Kidney (tissue), 22 donors: ENCODE results near the gene KREMEN1. TPM values are rescaled to one million over a fixed set of nuclear protein-coding genes. Genes with fewer than 3 reads are reported as not detected.

ENCODE experiments used
- DNase-seq, 5 donors: peaks; one replicate each; pipeline ENCODE4 v3.0.0-alpha.2; 2013 to 2020
- FAIRE-seq: peaks from 2 replicates; lab custom pipeline; 2012; peaks lifted over from hg19 to GRCh38; lab: Jason Lieb, UNC
- H3K27ac ChIP-seq, 2 donors: one replicate each; pipeline ENCODE4 v1.7.0; 2013; ENCODE audit warnings: low read depth in 2 of 2, low read length in 2 of 2, inconsistent platforms in 1 of 2
- H3K27me3 ChIP-seq: one replicate; pipeline ENCODE4 v1.7.1; 2013; ENCODE audit warnings: low read length, inconsistent platforms; ENCODE audit not compliant: control insufficient read depth, insufficient read depth
- H3K36me3 ChIP-seq, 3 donors: one replicate each; pipeline versions ENCODE4 v1.7.0 to v1.7.1; 2013; ENCODE audit warnings: low read length in 3 of 3, control low read depth in 1 of 3, inconsistent platforms in 1 of 3; ENCODE audit not compliant: insufficient read depth in 3 of 3, control insufficient read depth in 2 of 3
- H3K4me1 ChIP-seq, 3 donors: one replicate each; pipeline versions ENCODE4 v1.7.0 to v1.7.1; 2013; ENCODE audit warnings: low read length in 3 of 3, inconsistent platforms in 1 of 3, low read depth in 1 of 3; ENCODE audit not compliant: control insufficient read depth in 2 of 3, insufficient read depth in 2 of 3
- H3K4me3 ChIP-seq, 3 donors: one replicate each; pipeline versions ENCODE4 v1.7.0 to v1.8.1; 2013; ENCODE audit warnings: low read length in 3 of 3, control low read depth in 1 of 3, inconsistent platforms in 1 of 3
- H3K9ac ChIP-seq, 3 donors: one replicate each; pipeline versions ENCODE4 v1.7.0 to v1.7.1; 2013; ENCODE audit warnings: low read length in 3 of 3, control low read depth in 1 of 3, inconsistent platforms in 1 of 3
- H3K9me3 ChIP-seq, 3 donors: one replicate each; pipeline versions ENCODE4 v1.7.0 to v1.7.1; 2013; ENCODE audit warnings: low read length in 3 of 3, control low read depth in 1 of 3, inconsistent platforms in 1 of 3; ENCODE audit not compliant: control insufficient read depth in 2 of 3, insufficient read depth in 1 of 3
- intact Hi-C: fragments of 100-400 bp; cut with DNase I; formaldehyde crosslinking; loops from one replicate; pipeline ENCODE4 v1.11.1; 2022
- long read RNA-seq, 10 donors: library from polyadenylated mRNA in 1 of 10; unstranded in 1 of 10; transcript quantifications; one replicate each; pipeline ENCODE4 v2.0.0 and lab custom pipeline, GENCODE V29; 2021 to 2026
- polyA plus RNA-seq: library from polyadenylated mRNA; stranded (reverse); fragments of 350-450 nt; fragmentation: Illumina TruSeq; extraction: RNeasy Lipid Tissue Mini Kit (QIAGEN cat#74804); gene quantifications from one replicate; pipeline ENCODE4 v1.2.3, GENCODE V29; 2014; ENCODE audit warnings: low read depth, low replicate concordance; ENCODE audit not compliant: insufficient read depth
- total RNA-seq: library from RNA; stranded (reverse); fragmentation: NEBNext Ultra II Directional; extraction: Animal tissue kit (Norgen Biotek cat#: 25700); gene quantifications from one replicate; pipeline ENCODE4 v1.2.1, GENCODE V29; 2021
- TF ChIP-seq, protein P1 (sequence below): IDR thresholded peaks from 3 replicates; pipeline ENCODE4 v1.5.1; 2012; ENCODE audit warnings: mild to moderate bottlenecking, moderate library complexity, borderline replicate concordance; ENCODE audit not compliant: insufficient read depth; ENCODE audit errors: extremely low read depth
- donor health status: control.
- donor health status: control.
- donor health status: control.
- donor health status: control.
- donor health status: control.
- donor health status: DM: yes; HTN: yes; CAD: no.
- donor health status: Normal renal cell carcinoma (clear cell type).

KREMEN1 gene, protein sequence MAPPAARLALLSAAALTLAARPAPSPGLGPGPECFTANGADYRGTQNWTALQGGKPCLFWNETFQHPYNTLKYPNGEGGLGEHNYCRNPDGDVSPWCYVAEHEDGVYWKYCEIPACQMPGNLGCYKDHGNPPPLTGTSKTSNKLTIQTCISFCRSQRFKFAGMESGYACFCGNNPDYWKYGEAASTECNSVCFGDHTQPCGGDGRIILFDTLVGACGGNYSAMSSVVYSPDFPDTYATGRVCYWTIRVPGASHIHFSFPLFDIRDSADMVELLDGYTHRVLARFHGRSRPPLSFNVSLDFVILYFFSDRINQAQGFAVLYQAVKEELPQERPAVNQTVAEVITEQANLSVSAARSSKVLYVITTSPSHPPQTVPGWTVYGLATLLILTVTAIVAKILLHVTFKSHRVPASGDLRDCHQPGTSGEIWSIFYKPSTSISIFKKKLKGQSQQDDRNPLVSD
- 16.2 TPM for total RNA-seq
- 9.3 TPM for polyA plus RNA-seq
- long read RNA-seq, donor 1, full-length matches to known transcripts = 4 of 4 reads
- long read RNA-seq, donor 1, partial matches to known transcripts = 0 of 4 reads
- long read RNA-seq, donor 1, other reads (novel, unspliced or antisense) = 0 of 4 reads
- long read RNA-seq, donor 2, full-length matches to known transcripts = 2 of 2 reads
- long read RNA-seq, donor 2, partial matches to known transcripts = 0 of 2 reads
- long read RNA-seq, donor 2, other reads (novel, unspliced or antisense) = 0 of 2 reads
- long read RNA-seq, donor 3, full-length matches to known transcripts = 3 of 3 reads
- long read RNA-seq, donor 3, partial matches to known transcripts = 0 of 3 reads
- long read RNA-seq, donor 3, other reads (novel, unspliced or antisense) = 0 of 3 reads
- long read RNA-seq, donor 4 = 0 reads
- long read RNA-seq, donor 5 = 0 reads
- long read RNA-seq, donor 6 = 0 reads
- long read RNA-seq, donor 7, full-length matches to known transcripts = 3 of 22 reads
- long read RNA-seq, donor 7, partial matches to known transcripts = 9 of 22 reads
- long read RNA-seq, donor 7, other reads (novel, unspliced or antisense) = 10 of 22 reads
- long read RNA-seq, donor 8 = 0 reads
- long read RNA-seq, donor 9 = 0 reads
- long read RNA-seq, donor 10 = 0 reads

DNA sequence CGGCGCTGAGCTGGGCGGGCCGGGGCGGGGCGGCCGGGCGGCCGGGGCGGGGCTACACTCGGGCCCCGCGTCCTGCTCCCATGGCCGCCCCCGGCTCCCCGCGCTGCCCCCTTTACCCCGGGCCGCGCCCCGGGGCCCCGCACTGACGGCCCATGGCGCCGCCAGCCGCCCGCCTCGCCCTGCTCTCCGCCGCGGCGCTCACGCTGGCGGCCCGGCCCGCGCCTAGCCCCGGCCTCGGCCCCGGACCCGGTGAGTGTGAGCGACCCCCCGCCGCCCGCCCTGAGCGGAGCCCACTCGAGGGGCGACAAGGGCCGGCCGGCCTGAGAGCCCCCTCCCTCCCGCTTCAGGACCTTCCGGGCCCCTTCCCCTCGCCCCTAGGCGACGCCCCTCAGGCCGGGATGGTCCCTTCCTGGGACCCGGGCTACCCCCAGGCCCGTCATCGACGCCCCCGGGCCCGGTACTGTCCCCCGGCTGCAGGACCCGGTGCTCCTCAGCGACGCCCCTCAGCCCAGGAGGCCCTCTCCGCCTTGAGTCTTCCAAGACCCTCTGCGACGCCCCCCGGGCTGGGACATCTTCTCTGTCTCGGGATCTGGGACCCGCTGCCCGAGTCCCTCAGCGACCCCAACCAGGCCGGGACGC lies at the start of gene KREMEN1:
TSS of gene KREMEN1 (plus strand) at position 57 of the 639 bp plus-strand sequence. CDS start at position 153, 96 bp downstream.
- FAIRE-seq (no peak), DNase-seq (peak in 2 of 5 donors; percentile 78 to 88)
- Histone ChIP-seq H3K27me3 (no peaks in the 10 kb centered on the region), H3K9ac (peak within 1 kb of the TSS in 2 of 3 donors; percentile 63 to 68), H3K4me1 (peaks cover 0 to 13% (median 10%) of the 10 kb centered on the region in 3 donors), H3K27ac (peak within 1 kb of the TSS; percentile 51 to 72), H3K9me3 (no peaks in the 10 kb centered on the region), H3K4me3 (peak within 1 kb of the TSS; percentile 49 to 69 (median 64)), H3K36me3 (no peaks in the 10 kb centered on the region)
- intact Hi-C loops = no loop called here
- TF ChIP-seq, protein P1, sequence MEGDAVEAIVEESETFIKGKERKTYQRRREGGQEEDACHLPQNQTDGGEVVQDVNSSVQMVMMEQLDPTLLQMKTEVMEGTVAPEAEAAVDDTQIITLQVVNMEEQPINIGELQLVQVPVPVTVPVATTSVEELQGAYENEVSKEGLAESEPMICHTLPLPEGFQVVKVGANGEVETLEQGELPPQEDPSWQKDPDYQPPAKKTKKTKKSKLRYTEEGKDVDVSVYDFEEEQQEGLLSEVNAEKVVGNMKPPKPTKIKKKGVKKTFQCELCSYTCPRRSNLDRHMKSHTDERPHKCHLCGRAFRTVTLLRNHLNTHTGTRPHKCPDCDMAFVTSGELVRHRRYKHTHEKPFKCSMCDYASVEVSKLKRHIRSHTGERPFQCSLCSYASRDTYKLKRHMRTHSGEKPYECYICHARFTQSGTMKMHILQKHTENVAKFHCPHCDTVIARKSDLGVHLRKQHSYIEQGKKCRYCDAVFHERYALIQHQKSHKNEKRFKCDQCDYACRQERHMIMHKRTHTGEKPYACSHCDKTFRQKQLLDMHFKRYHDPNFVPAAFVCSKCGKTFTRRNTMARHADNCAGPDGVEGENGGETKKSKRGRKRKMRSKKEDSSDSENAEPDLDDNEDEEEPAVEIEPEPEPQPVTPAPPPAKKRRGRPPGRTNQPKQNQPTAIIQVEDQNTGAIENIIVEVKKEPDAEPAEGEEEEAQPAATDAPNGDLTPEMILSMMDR = no peak

DNA sequence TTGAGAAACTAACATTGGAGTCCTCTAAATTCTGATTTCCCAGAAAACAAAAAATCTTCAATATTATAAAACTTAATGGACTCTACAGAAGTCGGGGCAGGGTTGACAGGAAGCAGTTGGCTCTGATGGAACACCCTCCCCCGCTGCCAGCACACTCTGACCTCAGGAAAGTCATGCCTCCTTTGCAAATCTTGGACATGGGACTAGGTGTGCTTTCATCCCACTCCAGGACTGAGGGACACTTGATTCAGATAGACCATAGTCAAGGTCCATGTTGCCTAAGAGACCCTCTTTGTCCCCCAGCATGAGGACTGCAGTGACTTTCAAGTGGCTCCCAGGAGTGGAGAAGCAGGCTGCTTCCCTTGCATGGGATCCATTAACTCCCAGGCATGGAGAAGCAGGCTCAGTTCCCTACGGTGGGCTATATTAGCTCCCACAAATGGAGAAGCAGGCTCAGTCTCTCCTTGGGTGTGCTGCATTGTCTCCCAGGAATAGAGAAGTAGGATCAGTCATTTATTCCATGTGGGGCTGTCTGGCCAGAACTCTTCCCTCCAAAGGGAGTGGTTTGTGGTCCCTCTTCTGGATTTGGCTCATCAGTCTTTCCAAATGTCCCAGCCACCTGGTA lies 49.6 kb upstream of the KREMEN1 start:
- Histone ChIP-seq H3K4me3 (no peak overlapping the region), H3K4me1 (peaks cover 8 to 29% (median 24%) of the 10 kb centered on the region in 3 donors), H3K9ac (peak overlapping the region in 1 of 3 donors; percentile 28), H3K36me3 (peaks cover 0 to 3% (median 2%) of the 10 kb centered on the region in 3 donors), H3K9me3 (no peaks in the 10 kb centered on the region), H3K27me3 (no peaks in the 10 kb centered on the region), H3K27ac (peak overlapping the region; percentile 88 to 89)
- TF ChIP-seq, protein P1 = no peak
- intact Hi-C loops = no loop called here
- FAIRE-seq (no peak), DNase-seq (no peak)

DNA sequence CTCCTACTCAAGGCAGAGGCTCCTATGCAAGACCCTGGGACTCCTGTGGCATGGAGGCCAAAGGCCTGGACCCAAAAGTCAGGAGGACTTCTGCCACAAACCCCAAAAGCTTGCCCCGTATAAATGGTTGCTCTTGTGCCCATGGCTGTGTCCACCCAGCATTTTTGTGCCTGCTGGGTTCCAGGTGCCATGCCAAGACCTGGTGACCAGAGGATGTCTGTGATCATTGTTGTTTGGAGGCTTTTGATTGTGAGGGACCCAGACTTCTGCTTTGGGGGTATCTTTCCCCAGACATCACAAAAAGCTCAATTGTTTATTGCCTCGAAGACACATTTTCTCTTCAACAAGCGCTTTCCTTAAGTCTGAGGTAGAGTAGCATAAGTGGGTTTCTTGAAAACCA lies 46.3 kb upstream of the KREMEN1 start:
- Histone ChIP-seq H3K4me1 (peaks cover 8 to 57% (median 30%) of the 10 kb centered on the region in 3 donors), H3K4me3 (no peak overlapping the region), H3K27ac (no peak overlapping the region), H3K9me3 (no peaks in the 10 kb centered on the region), H3K9ac (no peak overlapping the region), H3K27me3 (no peaks in the 10 kb centered on the region), H3K36me3 (peaks cover 0 to 3% (median 2%) of the 10 kb centered on the region in 3 donors)
- DNase-seq (no peak), FAIRE-seq (no peak)
- TF ChIP-seq, protein P1 = no peak
- intact Hi-C loops = no loop called here
